ENCODE measurements around the gene USP48. TPM values are rescaled to one million over a fixed set of nuclear protein-coding genes. Genes with fewer than 3 reads are reported as not detected.

USP48 gene
- total RNA-seq, 1 experiment from 2014 or later: 84.8 TPM

- Mint-ChIP-seq H3K27me3 (ENCODE audit: low read depth) (no peaks in the 10 kb centered on the region), H3K27ac (no peak overlapping the region; a peak in 2 of 7 replicates), H3K4me1 (no peaks in the 10 kb centered on the region), H3K4me3 (no peak overlapping the region), H3K9me3 (no peaks in the 10 kb centered on the region), H3K36me3 (ENCODE audit: insufficient read depth in 1 of 3, low read depth in 3 of 3) (peaks cover 17 to 71% (median 64%) of the 10 kb centered on the region in 3 experiments; a peak in 6 of 7 replicates)
- H2AFZ ChIP-seq (ENCODE audit: low read length): no peak overlapping the region
- no peak overlapping the region for H3K56ac ChIP-seq (ENCODE audit: insufficient read length, low read depth, low read length)
- H3K79me1 ChIP-seq (ENCODE audit: insufficient read depth, low read depth, low read length, poor library complexity, severe bottlenecking): no peaks in the 10 kb centered on the region
- H4K5ac ChIP-seq (ENCODE audit: insufficient read length, low read depth, low read length): no peak overlapping the region
- no peaks in the 10 kb centered on the region for H3K79me2 ChIP-seq (ENCODE audit: insufficient read depth, low read length)
- H2BK15ac ChIP-seq (ENCODE audit: low read depth, low read length): no peak overlapping the region
- no peaks in the 10 kb centered on the region for H4K20me1 ChIP-seq (ENCODE audit: control insufficient read depth, insufficient read depth, insufficient read length)
- H3K14ac ChIP-seq (ENCODE audit: insufficient read depth, low read length): no peak overlapping the region
- no peak overlapping the region for H2BK5ac ChIP-seq (ENCODE audit: insufficient read length, low read length)
- no peak overlapping the region for H3K4ac ChIP-seq (ENCODE audit: low read depth, low read length)
- no peaks in the 10 kb centered on the region for H3K9me3 ChIP-seq (ENCODE audit: control insufficient read depth, low read depth, low read length)
- H3K18ac ChIP-seq (ENCODE audit: insufficient read length, low read depth, low read length): no peak overlapping the region
- no peak overlapping the region for H2BK12ac ChIP-seq (ENCODE audit: insufficient read length, low read depth, low read length)
- no peak overlapping the region for H4K91ac ChIP-seq (ENCODE audit: insufficient read length, low read depth, low read length)
- no peak overlapping the region for H3K23ac ChIP-seq (ENCODE audit: insufficient read length, low read depth, low read length)
- no peaks in the 10 kb centered on the region for H3K4me1 ChIP-seq (ENCODE audit: insufficient read depth, low read length)
- H3K4me2 ChIP-seq (ENCODE audit: insufficient read depth, insufficient read length, low read length): no peak overlapping the region
- H3T11ph ChIP-seq (ENCODE audit: low read length): no peak overlapping the region
- H3K9ac ChIP-seq (ENCODE audit: extremely low read depth, insufficient read length, low read length): no peak overlapping the region
- TF ChIP-seq CTCF (conservative IDR thresholded peaks at IDR 0.05): no peak
- no peak overlapping the region for H3K27ac ChIP-seq (ENCODE audit: insufficient read length, low read depth, low read length)
- no CpG with 5 or more reads among the region's 2 CpGs for WGBS (ENCODE audit: extremely low coverage, insufficient read length, low lambda C conversion rate)
- no peak overlapping the region for H2BK120ac ChIP-seq (ENCODE audit: low read depth, low read length, poor library complexity, severe bottlenecking)
- no peak overlapping the region for H2BK20ac ChIP-seq (ENCODE audit: low read depth, low read length, poor library complexity, severe bottlenecking)
- H3K23me2 ChIP-seq (ENCODE audit: insufficient read length, low read depth, low read length, poor library complexity, severe bottlenecking): no peaks in the 10 kb centered on the region
- no peaks in the 10 kb centered on the region for H3K27me3 ChIP-seq (ENCODE audit: insufficient read depth, low read length)
- no peak overlapping the region for H4K8ac ChIP-seq (replicated peaks; ENCODE audit: insufficient read length, low read depth, low read length)
- no peak for DNase-seq
- H2AK5ac ChIP-seq (ENCODE audit: insufficient read length, low read length): no peak overlapping the region
Observed at GRCh38 chr1:21752186-21752585, 30.8 kb downstream of the USP48 start.
